OCI-LY3 (cell line): ENCODE results near the gene KHNYN.

Experiments
- H2AFZ ChIP-seq: fragments of 200-600, 300-600 bp; shearing (Covaris generic); 2 replicates; pipeline ENCODE4 v1.6.0; 2014; ENCODE audit warnings: antibody characterized with exemption, low read depth, low read length
- H3K27ac ChIP-seq: fragments of 200-600, 300-600 bp; sonication (generic); 2 replicates; pipeline ENCODE4 v1.5.1; 2014; ENCODE audit warnings: mild to moderate bottlenecking, low read length, moderate library complexity, mixed read lengths
- H3K27me3 ChIP-seq: fragments of 200-600, 300-600 bp; sonication (generic); 2 replicates; pipeline ENCODE4 v1.6.1; 2014; ENCODE audit warnings: low read depth, low read length, mixed read lengths
- H3K36me3 ChIP-seq: fragments of 200-600, 300-600 bp; sonication (generic); replicated peaks from 2 replicates; pipeline ENCODE3; 2014; ENCODE audit warnings: low read depth, low read length, mixed read lengths
- H3K4me1 ChIP-seq: fragments of 300-600, 200-600 bp; sonication (generic); 2 replicates; pipeline ENCODE4 v1.6.1; 2014; ENCODE audit warnings: low read length, mixed read lengths
- H3K4me2 ChIP-seq: fragments of 200-600, 300-600 bp; sonication (generic); 2 replicates; pipeline ENCODE4 v1.6.1; 2014; ENCODE audit warnings: low read length, mixed read lengths
- H3K4me3 ChIP-seq: fragments of 300-600, 200-600 bp; sonication (generic); 2 replicates; pipeline ENCODE4 v1.5.1; 2014; ENCODE audit warnings: antibody characterized with exemption, mild to moderate bottlenecking, low read length, moderate library complexity
- H3K79me2 ChIP-seq: fragments of 300-600, 200-600 bp; shearing (Covaris generic); 2 replicates; pipeline ENCODE4 v1.6.1; 2014; ENCODE audit warnings: mild to moderate bottlenecking, low read length, mixed read lengths
- H3K9ac ChIP-seq: fragments of 300-600, 200-600 bp; shearing (Covaris generic); 2 replicates; pipeline ENCODE4 v1.6.0; 2014; ENCODE audit warnings: mild to moderate bottlenecking, low read length, moderate library complexity
- H3K9me3 ChIP-seq: fragments of 200-600, 300-600 bp; shearing (Covaris generic); 2 replicates; pipeline ENCODE4 v1.6.1; 2014; ENCODE audit warnings: low read length, mixed read lengths; ENCODE audit not compliant: insufficient read depth
- H4K20me1 ChIP-seq: fragments of 200-600, 300-600 bp; sonication (generic); 2 replicates; pipeline ENCODE4 v1.6.1; 2016; ENCODE audit warnings: low read length, mixed read lengths; ENCODE audit not compliant: insufficient read depth
- CTCF ChIP-seq: fragments of 200-600, 300-600 bp; sonication (generic); IDR thresholded peaks from 2 replicates; pipeline ENCODE4 v1.5.1; 2014; ENCODE audit warnings: antibody characterized with exemption, low read length, low read depth
- EZH2phosphoT487 ChIP-seq: fragments of 200-600 bp; shearing (Covaris generic); IDR thresholded peaks from 2 replicates; pipeline ENCODE4 v1.6.1; 2018; ENCODE audit warnings: antibody characterized with exemption, mixed run types, low read depth

Gene KHNYN

GRCh38 chr14:24389226-24389848 is 40.4 kb upstream of the KHNYN start:
- H2AFZ ChIP-seq = no peak overlapping the region
- H3K9ac ChIP-seq = no peak overlapping the region
- no peak overlapping the region for H3K27ac ChIP-seq
- H3K79me2 ChIP-seq = no peaks in the 10 kb centered on the region
- TF ChIP-seq CTCF (no peak), EZH2phosphoT487 (no peak)
- no peaks in the 10 kb centered on the region for H3K9me3 ChIP-seq
- no peak overlapping the region for H3K4me3 ChIP-seq
- H4K20me1 ChIP-seq = no peaks in the 10 kb centered on the region
- H3K4me2 ChIP-seq = no peak overlapping the region
- no peaks in the 10 kb centered on the region for H3K4me1 ChIP-seq
- H3K27me3 ChIP-seq = peaks cover 39% of the 10 kb centered on the region
- H3K36me3 ChIP-seq = no peaks in the 10 kb centered on the region

GRCh38 chr14:24390701-24391468 is 38.9 kb upstream of the KHNYN start:
- no peak overlapping the region for H2AFZ ChIP-seq
- TF ChIP-seq EZH2phosphoT487 (no peak), CTCF (no peak)
- no peaks in the 10 kb centered on the region for H3K4me1 ChIP-seq

GRCh38 chr14:24392325-24393091 is 37.2 kb upstream of the KHNYN start:
- Histone ChIP-seq H3K27me3 (peaks cover 29% of the 10 kb centered on the region), H2AFZ (no peak overlapping the region), H3K4me3 (no peak overlapping the region), H3K79me2 (no peaks in the 10 kb centered on the region), H3K9me3 (no peaks in the 10 kb centered on the region), H3K4me2 (no peak overlapping the region), H3K4me1 (no peaks in the 10 kb centered on the region), H3K27ac (no peak overlapping the region), H4K20me1 (no peaks in the 10 kb centered on the region), H3K36me3 (no peaks in the 10 kb centered on the region), H3K9ac (no peak overlapping the region)
- no peak for TF ChIP-seq EZH2phosphoT487
- TF ChIP-seq CTCF = no peak

More at GRCh38 chr14:24390701-24391468, 38.9 kb upstream of the KHNYN start:
- Histone ChIP-seq H3K36me3 (no peaks in the 10 kb centered on the region), H3K79me2 (no peaks in the 10 kb centered on the region), H3K9ac (no peak overlapping the region), H3K4me3 (no peak overlapping the region), H4K20me1 (no peaks in the 10 kb centered on the region), H3K4me2 (no peak overlapping the region), H3K9me3 (no peaks in the 10 kb centered on the region), H3K27ac (no peak overlapping the region), H3K27me3 (peaks cover 36% of the 10 kb centered on the region)

- Histone ChIP-seq H4K20me1 (no peaks in the 10 kb centered on the region), H3K27ac (no peak overlapping the region), H3K27me3 (peaks cover 12% of the 10 kb centered on the region), H3K9me3 (no peaks in the 10 kb centered on the region), H3K4me1 (no peaks in the 10 kb centered on the region), H3K4me2 (no peak overlapping the region), H3K79me2 (no peaks in the 10 kb centered on the region), H3K9ac (no peak overlapping the region), H2AFZ (no peak overlapping the region), H3K4me3 (no peak overlapping the region), H3K36me3 (no peaks in the 10 kb centered on the region)
- TF ChIP-seq EZH2phosphoT487 = no peak
- TF ChIP-seq CTCF = no peak
These were observed 35.5 kb upstream of the KHNYN start for GRCh38 chr14:24394275-24394674.
